Effector CD4-positive, alpha-beta T cell (primary cell): Measurements from ENCODE around the gene SAPCD1.

Experiments used
- DNase-seq: peaks from one replicate; pipeline ENCODE4 v3.0.0-alpha.2; 2020

Gene SAPCD1

DNA sequence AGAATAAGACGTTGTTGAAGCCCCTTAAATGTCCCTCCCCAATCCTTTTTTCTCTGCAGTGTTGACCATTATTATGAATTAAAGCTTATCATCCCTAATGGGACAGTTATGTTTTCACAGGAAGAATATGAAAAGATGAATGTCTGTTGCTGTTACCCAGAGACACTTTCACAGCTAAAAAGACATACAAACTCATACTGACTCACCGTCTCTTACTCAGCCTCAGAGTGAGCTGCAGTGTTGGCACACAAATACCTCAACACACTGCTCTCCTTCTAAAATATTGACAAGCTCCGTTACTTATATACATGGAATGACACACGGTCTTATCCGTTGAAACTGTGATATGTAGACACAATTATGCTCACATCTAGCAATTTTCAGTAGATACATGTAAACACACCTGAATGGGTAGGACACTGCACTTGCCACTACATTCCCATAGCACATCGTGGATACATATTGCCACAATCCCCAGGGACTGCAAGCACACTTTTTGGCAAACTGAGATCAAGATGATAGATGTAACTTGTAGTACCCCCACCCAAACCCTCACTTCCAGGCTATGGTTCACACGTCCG lies 9.6 kb upstream of the SAPCD1 start:
- DNase-seq: no peak

GRCh38 chr6:31758281-31758680 lies 4.2 kb upstream of the SAPCD1 start:
- DNase-seq: no peak

DNA sequence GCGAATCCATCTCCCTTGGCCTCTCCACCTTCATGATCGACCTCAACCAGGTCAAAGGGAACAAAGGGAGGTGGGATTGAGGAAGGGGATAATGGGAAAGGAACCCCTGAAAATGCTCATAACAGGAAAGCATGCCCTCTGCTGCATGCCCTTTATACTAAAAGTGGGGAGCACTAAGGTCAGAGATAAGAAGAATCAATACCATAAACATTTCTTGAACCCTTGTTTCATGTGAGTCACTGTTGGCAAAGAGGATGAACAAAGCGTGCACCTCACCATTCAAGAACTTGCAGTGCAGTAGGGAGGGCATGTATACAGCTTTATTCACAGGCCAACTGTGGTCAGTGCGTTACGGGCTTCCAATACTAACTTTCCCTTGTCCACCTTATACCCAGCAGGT lies 1.7 kb upstream of the SAPCD1 start:
- no peak for DNase-seq

DNA sequence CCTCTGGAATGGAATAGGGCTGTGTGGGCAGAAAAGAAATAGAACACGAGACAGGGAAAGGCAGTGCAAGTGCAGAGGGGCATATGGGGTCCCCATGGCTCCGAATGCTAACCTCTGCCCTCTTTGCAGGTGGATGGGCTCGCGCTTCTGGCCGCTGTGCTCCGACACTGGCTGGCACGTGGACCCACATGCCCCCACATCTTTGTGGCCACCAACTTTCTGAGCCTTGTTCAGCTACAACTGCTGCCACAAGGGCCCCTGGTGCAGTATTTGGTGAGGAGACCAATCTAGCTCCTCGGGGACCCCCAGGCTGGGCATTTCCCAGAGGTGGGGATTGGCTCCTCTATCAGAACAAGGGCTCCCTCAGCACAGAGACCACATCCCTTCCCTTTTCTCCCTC lies 1.1 kb upstream of the SAPCD1 start:
- no peak for DNase-seq

DNA sequence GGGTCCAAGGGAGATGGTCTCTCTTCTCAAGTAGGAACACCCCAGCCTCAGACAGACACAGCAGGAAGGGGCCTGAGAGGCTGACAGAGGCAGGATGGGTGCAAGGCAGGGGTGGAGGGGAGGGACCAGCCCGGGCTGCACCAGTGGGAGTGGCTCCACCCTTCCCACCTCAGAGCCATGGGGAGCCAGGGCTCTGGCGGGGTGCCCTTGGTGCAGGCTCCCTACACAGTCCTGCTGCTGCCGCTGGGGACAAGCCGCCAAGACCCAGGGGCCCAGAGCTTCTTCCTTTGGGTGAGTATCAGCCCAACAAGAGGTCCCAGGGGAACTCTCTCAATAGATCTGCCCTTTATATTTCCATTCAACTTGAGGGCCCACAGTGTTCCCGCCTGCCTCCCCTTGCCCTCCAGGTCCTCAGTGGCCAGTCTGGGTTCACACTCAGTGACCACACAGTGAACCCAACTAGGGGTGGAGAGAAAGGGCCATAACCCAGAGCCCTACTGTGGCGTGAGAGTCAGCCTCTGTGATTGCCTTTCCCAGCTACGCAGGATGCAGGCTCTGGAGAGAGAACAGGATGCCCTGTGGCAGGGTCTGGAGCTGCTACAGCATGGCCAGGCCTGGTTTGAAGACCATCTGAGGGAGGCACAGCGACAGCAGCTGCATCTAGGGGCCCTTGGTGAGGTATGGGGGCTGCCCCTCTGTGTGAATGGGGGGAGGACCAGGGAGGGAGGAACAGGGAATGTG lies 592 bp downstream of the SAPCD1 start:
- no peak for DNase-seq

GRCh38 chr6:31763619-31763940 lies 1.1 kb downstream of the SAPCD1 start:
- no peak for DNase-seq

DNA sequence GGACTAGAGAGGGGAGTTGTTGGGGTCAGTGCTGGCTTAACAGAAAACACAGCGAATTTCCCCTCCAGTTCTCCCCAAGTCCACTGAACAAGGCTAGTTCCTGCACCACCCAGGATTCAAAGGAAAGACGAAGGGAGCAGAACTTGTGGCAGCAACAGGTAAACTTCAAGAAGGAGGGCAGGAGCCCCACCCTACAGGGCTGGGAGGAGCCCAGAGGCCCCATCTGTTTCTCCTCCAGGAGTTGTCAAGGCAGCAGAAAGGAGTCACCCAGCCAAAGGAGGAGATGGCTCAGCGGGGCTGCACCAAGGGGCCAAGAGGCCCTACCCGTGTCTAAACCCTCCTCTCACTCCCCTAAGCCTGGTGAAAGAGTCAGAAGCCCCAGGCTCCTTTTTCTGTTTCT lies 1.7 kb downstream of the SAPCD1 start:
- no peak for DNase-seq

- no peak for DNase-seq
Measured at GRCh38 chr6:31765559-31765909, 3.1 kb downstream of the SAPCD1 start.

DNA sequence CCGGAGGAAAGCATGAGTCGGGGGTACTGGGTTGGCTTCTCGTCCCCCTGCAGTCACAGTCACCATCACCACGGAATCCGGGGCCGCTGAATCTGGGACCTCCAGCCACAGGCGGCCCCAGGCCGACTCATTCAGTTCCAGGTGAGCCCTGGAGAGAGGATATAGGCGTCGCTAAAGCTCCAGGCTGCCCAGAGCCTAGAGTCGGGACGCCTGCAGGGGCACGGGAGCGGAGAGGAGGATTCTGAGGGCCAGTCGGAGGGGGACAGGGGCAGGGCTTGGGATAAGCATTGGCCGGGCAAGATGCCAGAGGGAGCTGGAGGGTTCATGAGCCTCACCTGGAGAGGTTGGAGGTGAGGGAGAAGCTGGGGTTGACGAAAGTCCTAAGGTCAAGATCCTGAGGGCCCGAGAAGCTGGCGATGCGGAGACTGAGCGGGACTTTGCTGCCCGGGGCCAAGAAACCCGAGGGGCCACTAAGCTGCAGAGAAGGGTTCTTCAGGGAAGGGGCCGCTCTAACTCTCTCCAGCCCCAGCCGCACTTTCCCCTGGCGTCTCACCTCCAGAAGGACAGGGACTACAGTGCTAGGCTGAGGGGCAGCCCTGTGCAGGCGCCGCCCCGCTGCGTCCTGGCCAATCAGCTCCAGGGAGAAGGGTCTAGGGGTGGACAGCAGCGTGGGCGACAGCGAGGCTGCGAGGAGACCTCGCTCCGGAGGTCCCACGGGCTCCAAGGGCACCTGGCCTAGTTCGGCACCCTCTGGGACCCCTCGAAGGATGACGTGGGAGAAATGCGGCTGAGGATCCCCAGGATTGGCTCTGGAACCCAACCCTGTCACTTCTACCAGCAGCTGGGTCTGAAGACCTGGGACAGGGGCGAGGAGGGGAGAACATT lies 3.7 kb downstream of the SAPCD1 start:
- DNase-seq: no peak

DNA sequence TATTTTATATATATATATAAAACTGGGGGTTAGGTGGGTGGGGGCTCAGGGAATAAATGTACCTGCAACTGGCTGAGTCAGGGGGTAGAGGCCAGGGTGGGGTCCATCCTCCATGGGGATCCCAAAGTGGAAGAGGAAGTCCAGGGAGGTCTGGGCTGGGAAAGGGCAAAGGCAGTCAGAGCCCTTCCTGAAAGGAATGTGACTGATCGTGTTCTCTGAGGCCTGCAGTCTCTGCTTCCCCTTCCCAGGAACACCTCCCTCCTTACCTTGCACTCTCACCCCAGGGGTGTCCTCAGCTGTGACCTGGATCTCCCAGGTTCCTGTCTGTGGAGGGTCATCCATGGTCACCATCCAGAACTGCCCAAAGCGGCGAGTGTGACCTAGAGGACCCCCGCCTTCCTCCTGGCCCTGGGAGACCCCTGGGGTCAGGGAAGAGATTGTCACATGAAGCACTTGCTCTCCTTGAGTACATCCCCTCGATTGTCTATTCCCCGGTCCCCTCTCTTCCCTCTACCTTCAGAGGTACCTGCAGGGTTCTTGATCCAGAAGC lies 4.7 kb downstream of the SAPCD1 start:
- DNase-seq: no peak

DNA sequence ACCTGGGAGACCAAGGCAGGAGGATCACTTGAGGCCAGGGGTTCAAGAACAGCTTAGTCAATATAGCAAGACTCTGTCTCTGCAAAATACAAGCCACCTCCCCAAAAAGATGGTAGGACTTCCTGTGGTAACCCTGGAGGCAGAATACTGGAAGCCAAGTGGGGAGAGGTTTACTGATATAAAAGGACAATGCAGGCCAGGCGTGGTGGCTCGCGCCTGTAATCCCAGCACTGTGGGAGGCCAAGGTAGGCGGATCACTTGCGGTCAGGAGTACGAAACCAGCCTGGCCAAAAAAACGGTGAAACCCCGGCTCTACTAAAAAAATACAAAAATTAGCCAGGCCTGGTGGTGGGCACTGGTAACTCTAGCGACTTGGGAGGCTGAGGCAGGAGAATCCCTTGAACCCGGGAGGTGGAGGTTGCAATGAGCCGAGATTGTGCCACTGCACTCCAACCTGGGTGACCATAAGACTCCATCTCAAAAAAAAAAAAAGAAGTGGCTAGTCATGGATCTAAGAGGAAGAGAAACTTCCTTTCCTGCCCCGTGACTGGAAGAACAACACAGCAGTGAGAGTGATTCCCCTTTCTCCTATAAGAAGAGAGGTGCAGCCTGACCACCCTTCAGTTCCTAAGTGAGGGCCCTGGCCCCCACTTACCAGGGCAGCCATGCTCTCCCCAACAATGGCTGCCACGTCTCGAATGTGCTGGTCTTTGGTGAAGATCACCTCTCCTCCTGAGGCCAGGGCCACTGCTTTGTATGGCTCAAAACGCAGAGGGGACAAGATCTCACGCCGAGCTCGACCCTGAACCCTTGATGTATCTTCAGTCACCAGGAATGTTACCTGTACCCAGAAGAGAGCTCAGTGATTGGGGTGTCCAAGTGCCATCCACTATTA lies 6.2 kb downstream of the SAPCD1 start:
- no peak for DNase-seq

GRCh38 chr6:31769684-31770371 lies 7.4 kb downstream of the SAPCD1 start:
- DNase-seq: peak; percentile 73

DNA sequence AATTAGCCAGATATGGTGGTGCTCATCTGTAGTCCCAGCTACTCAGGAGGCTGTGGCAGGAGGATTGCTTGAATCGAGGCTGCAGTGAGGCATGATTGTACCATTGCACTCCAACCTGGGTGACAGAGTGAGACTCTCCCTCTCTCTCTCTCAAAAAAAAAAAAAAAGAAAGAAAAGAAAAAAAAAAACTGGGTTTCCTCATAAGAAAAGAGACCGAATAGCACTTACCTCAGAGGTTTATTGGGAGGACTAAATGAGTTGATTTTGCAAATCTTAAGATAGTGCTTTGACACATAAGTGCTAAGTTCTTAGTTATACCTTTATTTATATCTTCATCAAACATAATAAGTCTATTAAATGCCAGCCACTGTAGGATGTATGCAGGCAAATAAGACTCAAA lies 8.4 kb downstream of the SAPCD1 start:
- DNase-seq: no peak

- DNase-seq: no peak
Measured at GRCh38 chr6:31771992-31772358, 9.5 kb downstream of the SAPCD1 start.

DNA sequence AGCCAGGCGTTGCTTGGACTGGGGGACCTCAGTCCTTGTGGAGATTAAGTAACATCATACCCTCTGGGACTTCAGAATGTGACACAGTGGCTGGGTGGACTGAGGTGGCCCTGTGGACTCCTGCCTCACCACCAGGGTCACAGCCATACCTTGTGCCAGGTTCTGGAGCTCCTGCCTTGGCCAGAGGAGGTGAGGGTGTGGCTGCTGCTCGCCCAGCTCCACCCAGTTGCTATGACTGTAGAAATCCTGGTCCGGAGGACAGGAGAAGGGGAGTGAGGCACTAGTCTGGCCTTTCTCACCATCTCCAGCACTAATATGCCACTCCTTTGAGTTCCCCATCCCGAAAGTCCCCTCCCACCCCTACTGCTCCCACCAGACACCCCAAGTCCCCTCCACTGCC lies 12.7 kb downstream of the SAPCD1 start:
- no peak for DNase-seq

GRCh38 chr6:31775633-31776484 lies 13.4 kb downstream of the SAPCD1 start:
- DNase-seq: no peak

DNA sequence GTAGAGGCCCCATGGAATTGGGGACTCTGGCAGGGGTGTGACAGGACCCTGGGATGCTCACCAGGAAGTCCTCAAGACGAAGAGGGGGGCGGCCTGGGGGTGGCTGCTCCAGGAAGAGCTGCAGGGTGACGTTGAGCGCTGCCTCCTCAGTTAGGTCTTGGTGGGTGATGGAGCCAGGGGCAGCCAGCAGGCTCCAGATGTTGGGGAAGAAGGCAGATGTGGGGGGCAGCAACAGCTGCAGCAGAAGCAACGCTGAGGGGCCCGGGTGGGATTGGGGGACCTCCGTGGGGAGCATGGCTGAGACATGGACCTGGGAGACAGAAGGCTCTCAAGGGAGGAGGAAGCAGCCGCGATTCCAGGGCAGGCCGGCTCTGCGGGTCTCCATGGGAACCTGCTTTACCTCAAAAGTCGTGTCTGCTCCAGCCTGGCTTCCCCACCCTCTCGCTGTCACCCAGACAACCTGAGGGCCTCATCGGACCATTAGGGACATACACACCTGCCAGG lies 14.1 kb downstream of the SAPCD1 start:
- DNase-seq: no peak

DNA sequence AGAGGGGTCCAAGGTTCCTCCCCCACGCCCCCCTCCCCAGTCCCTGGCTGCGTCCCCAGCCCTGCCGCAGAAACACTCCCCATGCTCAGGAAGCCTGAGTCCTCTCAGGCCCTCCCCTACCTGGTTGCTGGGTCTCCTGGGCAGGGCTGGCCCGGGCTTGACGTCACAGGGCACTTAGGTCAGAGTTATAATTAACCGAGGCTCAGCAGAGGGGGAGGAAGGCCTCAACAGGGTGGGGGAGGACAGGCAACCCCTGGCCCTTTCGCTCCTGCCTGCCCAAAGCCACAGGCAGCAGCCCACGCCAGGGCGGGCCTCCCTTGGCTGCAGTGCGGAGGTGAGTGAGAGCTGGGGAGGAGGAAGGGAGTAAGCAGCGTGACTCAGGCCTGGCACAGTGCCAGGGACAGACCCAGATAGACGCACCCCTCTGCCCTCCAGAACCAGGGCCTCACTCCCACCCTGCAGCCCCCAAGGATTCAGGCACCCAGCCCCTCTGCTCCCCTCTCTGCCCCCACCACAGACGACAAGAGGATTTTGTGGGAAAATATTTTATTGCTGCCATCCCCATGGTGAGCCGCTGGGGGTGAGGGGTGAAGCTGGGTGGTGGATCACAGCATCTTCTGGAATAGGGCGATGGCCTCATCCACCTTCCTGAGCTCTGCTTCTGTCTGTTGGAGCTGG lies 14.7 kb downstream of the SAPCD1 start, which contains the start of gene VWA7:
VWA7 (minus strand) TSS at position 340 of the 678 bp plus-strand sequence. CDS start 549 bp downstream, outside the sequence.
- peak; percentile 46 for DNase-seq

- no peak for DNase-seq
Measured at GRCh38 chr6:31777667-31778050, 15.2 kb downstream of the SAPCD1 start.

DNA sequence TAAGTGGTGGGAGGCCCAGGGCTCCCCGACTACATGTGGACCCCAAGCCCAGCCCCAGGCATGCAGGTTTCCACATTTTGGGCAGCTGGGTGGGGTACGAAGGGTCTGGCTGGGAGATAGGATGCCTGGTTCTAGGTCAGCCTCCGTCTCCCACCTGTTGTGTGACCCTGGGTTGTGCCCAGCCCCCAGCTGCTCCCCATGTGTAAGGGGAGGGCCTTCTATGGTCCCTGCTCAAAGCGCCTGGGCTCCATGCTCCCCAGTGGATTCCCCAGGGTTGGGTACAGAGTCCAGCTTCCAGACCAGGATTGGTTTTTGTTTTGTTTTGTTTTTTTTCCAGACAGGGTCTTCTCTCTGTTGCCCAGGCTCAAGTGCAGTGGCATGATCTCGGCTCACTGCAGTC lies 15.7 kb downstream of the SAPCD1 start:
- no peak for DNase-seq
